ENCODE measurements around the gene UBE2K.

DNA sequence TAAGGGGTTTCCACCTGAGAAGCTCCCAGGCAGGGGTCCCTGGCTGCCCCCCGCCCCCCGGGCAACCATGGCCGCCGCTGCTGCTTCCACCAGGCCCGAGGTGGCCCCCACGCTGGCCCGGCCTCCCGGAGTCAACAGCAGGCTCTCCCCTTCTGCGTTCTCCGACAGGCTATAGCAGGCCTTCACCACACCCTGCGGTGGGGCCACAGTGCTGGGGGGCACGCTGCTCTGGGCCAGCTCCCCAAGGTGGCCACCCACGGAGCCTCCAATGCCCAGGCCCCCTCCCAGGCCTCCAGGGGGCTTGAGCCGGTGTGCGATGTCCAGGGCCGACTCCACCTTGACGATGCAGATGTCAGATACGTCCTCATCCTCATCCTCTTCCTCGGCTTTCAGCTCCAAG, 72.5 kb downstream of the UBE2K start:
- TF ChIP-seq, protein P1, sequence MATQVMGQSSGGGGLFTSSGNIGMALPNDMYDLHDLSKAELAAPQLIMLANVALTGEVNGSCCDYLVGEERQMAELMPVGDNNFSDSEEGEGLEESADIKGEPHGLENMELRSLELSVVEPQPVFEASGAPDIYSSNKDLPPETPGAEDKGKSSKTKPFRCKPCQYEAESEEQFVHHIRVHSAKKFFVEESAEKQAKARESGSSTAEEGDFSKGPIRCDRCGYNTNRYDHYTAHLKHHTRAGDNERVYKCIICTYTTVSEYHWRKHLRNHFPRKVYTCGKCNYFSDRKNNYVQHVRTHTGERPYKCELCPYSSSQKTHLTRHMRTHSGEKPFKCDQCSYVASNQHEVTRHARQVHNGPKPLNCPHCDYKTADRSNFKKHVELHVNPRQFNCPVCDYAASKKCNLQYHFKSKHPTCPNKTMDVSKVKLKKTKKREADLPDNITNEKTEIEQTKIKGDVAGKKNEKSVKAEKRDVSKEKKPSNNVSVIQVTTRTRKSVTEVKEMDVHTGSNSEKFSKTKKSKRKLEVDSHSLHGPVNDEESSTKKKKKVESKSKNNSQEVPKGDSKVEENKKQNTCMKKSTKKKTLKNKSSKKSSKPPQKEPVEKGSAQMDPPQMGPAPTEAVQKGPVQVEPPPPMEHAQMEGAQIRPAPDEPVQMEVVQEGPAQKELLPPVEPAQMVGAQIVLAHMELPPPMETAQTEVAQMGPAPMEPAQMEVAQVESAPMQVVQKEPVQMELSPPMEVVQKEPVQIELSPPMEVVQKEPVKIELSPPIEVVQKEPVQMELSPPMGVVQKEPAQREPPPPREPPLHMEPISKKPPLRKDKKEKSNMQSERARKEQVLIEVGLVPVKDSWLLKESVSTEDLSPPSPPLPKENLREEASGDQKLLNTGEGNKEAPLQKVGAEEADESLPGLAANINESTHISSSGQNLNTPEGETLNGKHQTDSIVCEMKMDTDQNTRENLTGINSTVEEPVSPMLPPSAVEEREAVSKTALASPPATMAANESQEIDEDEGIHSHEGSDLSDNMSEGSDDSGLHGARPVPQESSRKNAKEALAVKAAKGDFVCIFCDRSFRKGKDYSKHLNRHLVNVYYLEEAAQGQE (IDR thresholded peaks at IDR 0.05; ENCODE audit: insufficient read depth in 1 of 2, low read depth in 2 of 2, low read length in 2 of 2), result no peak
- no peak for TF ChIP-seq POLR2AphosphoS5 (IDR thresholded peaks at IDR 0.05; ENCODE audit: low read depth, low read length)
- no peak for TF ChIP-seq TAF1 (IDR thresholded peaks at IDR 0.05; ENCODE audit: borderline replicate concordance, insufficient read depth, low read length)
- TF ChIP-seq FOXP2 (optimal IDR thresholded peaks at IDR 0.05; ENCODE audit: borderline replicate concordance, extremely low read depth, extremely low read length, insufficient read depth), result no peak

Measured in PFSK-1 (cell line).